Retinal pigment epithelial cell (primary cell): ENCODE results near the gene CGAS.
"Not testable (repeated sequence)": the region's sequence is repeated elsewhere in the genome, so short reads cannot be mapped to it uniquely, and the experiment has no call there.

Experiments used
- DNase-seq: peaks from one replicate; pipeline ENCODE4 v3.0.0-alpha.2; 2010; ENCODE audit warnings: low read depth
- H3K4me3 ChIP-seq: 2 replicates; pipeline ENCODE4 v1.5.1; 2011; ENCODE audit warnings: mild to moderate bottlenecking, low read length, control low read depth, moderate library complexity
- CTCF ChIP-seq: conservative IDR thresholded peaks from 2 replicates; pipeline ENCODE4 v1.5.1; 2011; ENCODE audit warnings: low read depth, low read length, control low read depth, inconsistent platforms

The CGAS gene

DNA sequence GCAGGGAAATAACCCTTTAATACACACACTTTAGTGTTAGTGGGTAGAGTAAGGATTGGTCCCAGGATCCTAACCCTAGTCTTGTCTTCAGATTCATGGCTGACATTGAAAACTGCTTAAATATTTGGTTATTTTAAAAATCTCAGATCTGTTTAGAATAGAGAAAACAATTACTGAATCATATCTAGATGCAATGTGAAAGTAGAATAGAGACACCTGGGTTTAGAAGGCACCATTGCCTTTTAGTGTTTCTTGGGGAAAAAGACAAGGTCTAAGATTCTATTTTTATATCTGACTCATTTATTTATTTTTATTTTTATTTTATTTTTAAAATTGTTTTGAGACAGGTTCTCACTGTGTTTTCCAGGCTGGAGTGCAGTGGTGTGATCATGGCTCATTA lies 51.4 kb downstream of the CGAS start:
- H3K4me3 ChIP-seq = no peak overlapping the region
- DNase-seq = no peak
- no peak for TF ChIP-seq CTCF

DNA sequence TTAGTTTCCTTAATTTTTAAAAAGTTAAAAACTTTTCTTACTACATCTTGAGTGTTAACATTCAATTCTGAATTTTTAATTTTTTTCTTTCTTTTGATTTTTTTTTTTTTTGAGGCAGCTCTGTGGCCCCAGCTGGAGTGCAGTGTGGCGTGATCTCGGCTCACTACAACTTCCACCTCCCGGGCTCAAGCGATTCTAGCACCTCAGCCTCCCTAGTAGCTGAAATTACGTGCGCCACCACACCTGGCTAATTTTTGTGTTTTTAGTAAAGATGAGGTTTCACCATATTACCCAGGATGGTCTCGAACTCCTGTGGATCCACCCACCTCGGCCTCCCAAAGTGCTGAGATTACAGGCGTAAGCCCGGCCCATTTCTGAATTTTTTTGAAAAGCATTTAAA lies 56.2 kb downstream of the CGAS start:
- no peak overlapping the region for H3K4me3 ChIP-seq
- DNase-seq = no peak
- no peak for TF ChIP-seq CTCF

DNA sequence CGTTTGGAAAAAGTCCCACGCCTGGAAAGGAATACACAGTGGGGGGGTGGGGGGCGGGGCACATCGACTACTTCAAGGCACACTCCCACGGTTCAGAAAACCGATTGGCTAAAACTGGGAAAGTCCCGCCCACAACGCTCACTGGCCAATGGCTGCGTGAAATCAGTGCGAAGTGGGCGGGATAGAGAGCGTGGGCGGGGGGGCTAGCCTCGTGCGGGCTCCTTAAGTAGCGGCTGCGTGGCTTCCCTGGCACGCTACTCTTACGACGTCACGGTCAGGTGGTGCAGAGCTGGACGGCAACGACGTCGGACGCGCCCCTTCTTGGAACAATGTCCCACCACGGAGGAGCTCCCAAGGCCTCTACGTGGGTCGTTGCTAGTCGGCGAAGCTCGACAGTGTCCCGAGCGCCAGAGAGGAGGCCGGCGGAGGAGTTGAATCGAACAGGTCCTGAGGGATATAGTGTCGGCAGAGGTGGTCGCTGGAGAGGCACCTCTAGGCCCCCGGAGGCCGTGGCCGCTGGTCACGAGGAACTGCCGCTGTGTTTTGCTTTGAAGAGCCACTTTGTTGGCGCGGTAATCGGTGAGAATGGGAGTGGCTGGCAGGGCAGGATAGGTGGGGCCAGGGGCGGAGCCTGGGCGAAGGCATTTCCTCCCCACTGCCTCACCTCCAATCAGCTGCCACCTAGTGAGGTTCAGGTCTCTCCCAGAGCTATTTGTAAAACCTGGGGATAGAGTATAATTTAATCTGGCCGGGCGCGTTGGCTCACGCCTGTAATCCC lies 57.3 kb downstream of the CGAS start, which contains the start of gene DDX43:
TSS of gene DDX43 (plus strand) at position 252 of the 778 bp plus-strand sequence. CDS start at position 330, 78 bp downstream.
- DNase-seq = no peak
- peak within 1 kb of the TSS; percentile 8 for H3K4me3 ChIP-seq
- TF ChIP-seq CTCF = no peak

- no peak for TF ChIP-seq CTCF
- DNase-seq = no peak
- H3K4me3 ChIP-seq = no peak overlapping the region
Observed at GRCh38 chr6:73393278-73393677, 58.8 kb downstream of the CGAS start.

DNA sequence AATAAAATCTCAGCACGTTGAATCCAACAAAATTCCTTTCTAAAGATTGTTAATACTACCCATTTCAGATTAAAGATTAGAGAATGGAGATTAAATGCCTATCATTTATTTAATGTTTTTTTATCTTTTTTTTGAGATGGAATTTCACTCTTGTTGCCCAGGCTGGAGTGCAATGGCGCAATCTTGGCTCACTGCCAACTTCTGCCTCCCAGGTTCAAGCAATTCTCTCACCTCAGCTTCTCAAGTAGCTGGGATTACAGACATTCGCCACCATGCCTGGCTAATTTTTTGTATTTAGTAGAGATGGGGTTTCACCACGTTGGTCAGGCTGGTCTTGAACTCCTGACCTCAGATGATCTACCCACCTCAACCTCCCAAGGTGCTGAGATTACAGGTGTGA lies 59.9 kb downstream of the CGAS start:
- not testable (repeated sequence) for H3K4me3 ChIP-seq, DNase-seq

GRCh38 chr6:73391675-73392074 lies 60.4 kb downstream of the CGAS start:
- no peak overlapping the region for H3K4me3 ChIP-seq
- no peak for TF ChIP-seq CTCF
- DNase-seq = no peak

DNA sequence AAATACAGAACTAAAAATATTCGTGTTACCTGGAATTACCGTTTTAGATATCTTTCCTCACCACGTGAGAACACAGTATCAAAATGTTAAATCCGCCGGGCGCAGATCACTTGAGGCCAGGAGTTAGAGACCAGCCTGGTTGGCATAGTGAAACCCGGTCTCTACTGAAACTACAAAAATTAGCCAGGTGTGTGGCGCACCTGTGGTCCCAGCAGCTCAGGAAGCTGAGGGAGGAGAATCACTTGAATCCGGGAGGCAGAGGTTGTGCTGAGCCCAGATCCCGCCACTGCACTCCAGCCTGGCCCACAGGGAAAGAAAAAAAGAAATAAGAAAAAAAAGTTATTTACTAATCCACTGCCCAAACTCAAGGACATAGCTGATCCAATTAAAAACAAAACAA lies 62.2 kb downstream of the CGAS start:
- no peak for DNase-seq
- TF ChIP-seq CTCF = no peak
- no peak overlapping the region for H3K4me3 ChIP-seq
